ENCODE data around the gene PEX26. TPM values are rescaled to one million over a fixed set of nuclear protein-coding genes. Genes with fewer than 3 reads are reported as not detected.

Gene PEX26
- total RNA-seq, 1 donor from 2014 or later: 5.2 TPM

DNA sequence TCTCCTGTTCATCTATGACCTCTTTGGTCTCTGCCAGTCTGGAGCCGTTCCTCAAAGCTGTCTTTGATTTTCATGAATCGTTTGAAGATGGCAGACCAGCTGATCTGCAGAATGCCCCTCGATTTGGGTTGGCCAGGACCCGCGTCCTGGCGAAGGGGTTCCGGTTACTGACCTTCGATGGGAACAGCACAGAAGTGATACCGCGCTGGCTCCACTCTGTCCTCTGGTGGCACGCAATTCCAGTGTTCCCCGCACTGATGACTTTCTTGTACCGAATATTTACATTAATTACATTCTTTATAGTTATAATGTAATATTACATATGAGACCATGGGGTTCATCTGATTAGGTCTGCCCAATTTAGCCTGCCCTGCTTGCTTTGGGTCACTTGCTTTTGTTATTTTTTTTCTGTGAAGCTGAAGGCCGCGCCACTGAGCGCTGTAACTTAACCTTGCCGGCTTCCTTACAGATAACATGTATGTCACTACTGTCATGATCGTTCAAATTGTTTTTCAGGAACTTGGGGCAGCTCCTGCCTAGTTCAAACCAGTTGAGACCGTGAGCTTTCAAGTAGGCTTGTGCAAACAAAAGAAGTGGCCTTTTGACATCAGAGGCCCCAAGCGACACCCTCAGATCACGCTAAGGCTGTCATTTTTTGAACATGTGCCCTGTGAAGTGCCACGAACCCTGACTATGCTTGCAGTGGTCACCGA, 68.0 kb downstream of the PEX26 start:
- Histone ChIP-seq H3K4me3 (ENCODE audit: low read length in 3 of 3) (no peak overlapping the region), H3K9me3 (ENCODE audit: control insufficient read depth in 3 of 3, low read length in 3 of 3) (no peaks in the 10 kb centered on the region), H3K27ac (ENCODE audit: low read depth, low read length) (no peak overlapping the region), H3K4me1 (ENCODE audit: control insufficient read depth in 3 of 3, insufficient read depth in 3 of 3, low read length in 3 of 3) (peaks cover 0 to 3% (median 0%) of the 10 kb centered on the region in 3 donors), H3K9ac (ENCODE audit: low read depth in 1 of 3, low read length in 3 of 3) (no peak overlapping the region), H3K27me3 (ENCODE audit: control insufficient read depth in 3 of 3, insufficient read depth in 3 of 3, low read length in 3 of 3) (no peaks in the 10 kb centered on the region), H3K36me3 (ENCODE audit: control insufficient read depth in 3 of 3, insufficient read depth in 3 of 3, low read length in 3 of 3) (no peaks in the 10 kb centered on the region)

DNA sequence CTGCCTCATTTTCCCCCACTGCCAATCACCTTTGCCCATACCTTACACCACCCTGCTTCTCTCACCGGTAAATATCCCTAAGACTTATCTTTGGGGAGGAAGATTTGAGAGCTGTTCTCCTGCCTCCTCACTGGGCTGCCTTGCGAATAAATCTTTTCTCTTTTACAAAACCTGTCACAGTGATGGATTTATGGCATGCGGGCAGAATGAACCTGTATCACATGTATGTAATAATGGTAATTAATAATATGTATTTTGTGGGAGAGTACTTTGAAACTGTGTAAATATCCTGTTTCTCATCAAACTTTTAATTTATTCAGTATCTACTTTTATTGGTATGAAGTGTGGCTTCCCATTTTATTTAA, 68.6 kb downstream of the PEX26 start:
- Histone ChIP-seq H3K9me3 (ENCODE audit: control insufficient read depth in 3 of 3, low read length in 3 of 3) (no peaks in the 10 kb centered on the region), H3K4me3 (ENCODE audit: low read length in 3 of 3) (no peak overlapping the region), H3K36me3 (ENCODE audit: control insufficient read depth in 3 of 3, insufficient read depth in 3 of 3, low read length in 3 of 3) (no peaks in the 10 kb centered on the region), H3K9ac (ENCODE audit: low read depth in 1 of 3, low read length in 3 of 3) (no peak overlapping the region), H3K27ac (ENCODE audit: low read depth, low read length) (no peak overlapping the region), H3K27me3 (ENCODE audit: control insufficient read depth in 3 of 3, insufficient read depth in 3 of 3, low read length in 3 of 3) (no peaks in the 10 kb centered on the region), H3K4me1 (ENCODE audit: control insufficient read depth in 3 of 3, insufficient read depth in 3 of 3, low read length in 3 of 3) (peaks cover 0 to 3% (median 0%) of the 10 kb centered on the region in 3 donors)

DNA sequence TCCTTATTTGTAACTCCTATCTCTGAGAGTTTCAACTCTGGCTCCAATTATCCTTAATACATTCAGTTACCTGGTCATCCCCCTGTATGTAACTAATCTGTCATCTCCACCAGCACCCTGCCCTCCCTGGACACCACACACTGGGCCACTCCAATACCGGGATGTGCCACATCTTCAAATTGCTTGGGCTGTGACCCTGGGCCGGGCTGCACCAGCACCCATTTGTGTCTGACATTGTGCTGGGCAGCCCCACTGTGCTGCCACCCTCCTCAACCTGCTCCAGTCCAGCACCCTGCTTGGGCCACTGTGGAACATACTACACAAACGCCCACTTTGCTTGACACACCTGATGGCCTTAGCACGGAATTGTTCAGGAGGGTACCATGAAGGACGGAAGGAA, 70.0 kb downstream of the PEX26 start:
- Histone ChIP-seq H3K9ac (ENCODE audit: low read depth in 1 of 3, low read length in 3 of 3) (no peak overlapping the region), H3K9me3 (ENCODE audit: control insufficient read depth in 3 of 3, low read length in 3 of 3) (no peaks in the 10 kb centered on the region), H3K4me1 (ENCODE audit: control insufficient read depth in 3 of 3, insufficient read depth in 3 of 3, low read length in 3 of 3) (peaks cover 0 to 3% (median 0%) of the 10 kb centered on the region in 3 donors), H3K4me3 (ENCODE audit: low read length in 3 of 3) (no peak overlapping the region), H3K27me3 (ENCODE audit: control insufficient read depth in 3 of 3, insufficient read depth in 3 of 3, low read length in 3 of 3) (no peaks in the 10 kb centered on the region), H3K27ac (ENCODE audit: low read depth, low read length) (no peak overlapping the region), H3K36me3 (ENCODE audit: control insufficient read depth in 3 of 3, insufficient read depth in 3 of 3, low read length in 3 of 3) (no peaks in the 10 kb centered on the region)

DNA sequence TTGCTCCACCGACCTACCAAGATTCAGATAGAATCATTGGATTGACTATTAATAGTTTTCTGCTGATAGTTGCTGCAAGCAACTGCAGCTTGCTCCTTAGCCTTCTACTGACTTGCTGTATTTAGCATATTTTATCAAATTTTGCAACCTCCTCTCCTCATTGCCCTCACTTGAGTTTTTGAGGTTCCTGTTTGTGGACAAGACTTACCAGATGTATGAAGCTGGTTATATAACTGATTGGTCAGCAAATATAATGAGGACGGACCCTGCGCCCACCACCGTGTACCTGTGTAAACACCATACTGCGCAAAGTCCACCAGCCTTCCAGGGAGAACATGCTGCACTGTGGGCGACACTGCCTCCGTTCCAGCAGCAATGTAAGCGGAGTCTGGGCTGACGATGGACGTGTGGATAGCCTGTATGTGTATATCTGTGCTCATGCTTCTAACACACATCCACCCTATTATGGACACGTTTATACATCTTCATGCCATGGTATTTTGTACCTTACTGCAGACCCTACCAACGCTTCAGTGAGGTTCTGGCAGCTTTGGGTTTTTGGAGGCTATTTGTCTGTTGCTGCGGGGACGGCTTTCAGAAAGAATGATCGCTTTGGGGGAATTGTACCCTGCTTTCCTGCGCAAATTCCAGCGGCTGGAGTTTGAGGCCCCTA, 70.6 kb downstream of the PEX26 start:
- Histone ChIP-seq H3K4me1 (ENCODE audit: control insufficient read depth in 3 of 3, insufficient read depth in 3 of 3, low read length in 3 of 3) (peaks cover 0 to 3% (median 0%) of the 10 kb centered on the region in 3 donors), H3K36me3 (ENCODE audit: control insufficient read depth in 3 of 3, insufficient read depth in 3 of 3, low read length in 3 of 3) (no peaks in the 10 kb centered on the region), H3K27me3 (ENCODE audit: control insufficient read depth in 3 of 3, insufficient read depth in 3 of 3, low read length in 3 of 3) (no peaks in the 10 kb centered on the region), H3K9me3 (ENCODE audit: control insufficient read depth in 3 of 3, low read length in 3 of 3) (no peaks in the 10 kb centered on the region), H3K27ac (ENCODE audit: low read depth, low read length) (no peak overlapping the region), H3K9ac (ENCODE audit: low read depth in 1 of 3, low read length in 3 of 3) (no peak overlapping the region), H3K4me3 (ENCODE audit: low read length in 3 of 3) (no peak overlapping the region)

DNA sequence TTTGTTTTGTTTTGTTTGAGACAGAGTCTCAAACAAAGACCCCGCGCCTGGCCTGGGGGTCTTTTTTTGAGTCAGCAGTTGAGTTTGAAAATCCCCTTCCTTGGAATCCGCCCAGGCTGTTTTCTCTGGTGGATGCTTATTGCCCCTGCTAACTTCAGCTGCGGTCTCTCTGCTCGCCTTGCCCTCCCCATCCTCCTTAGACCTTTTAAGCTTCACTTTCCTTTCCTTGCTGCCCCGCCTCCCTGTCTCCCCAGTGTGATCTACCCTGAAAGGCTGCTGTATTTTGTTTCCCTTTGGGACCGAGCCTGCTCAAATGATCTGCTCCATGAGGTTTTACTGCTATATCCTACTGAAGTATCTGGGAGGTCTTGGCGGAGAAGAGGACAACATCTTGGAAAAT, 74.7 kb downstream of the PEX26 start:
- H3K9ac ChIP-seq (ENCODE audit: low read depth in 1 of 3, low read length in 3 of 3): no peak overlapping the region
- no peak overlapping the region for H3K4me3 ChIP-seq (ENCODE audit: low read length in 3 of 3)
- no peaks in the 10 kb centered on the region for H3K27me3 ChIP-seq (ENCODE audit: control insufficient read depth in 3 of 3, insufficient read depth in 3 of 3, low read length in 3 of 3)
- H3K27ac ChIP-seq (ENCODE audit: low read depth, low read length): no peak overlapping the region
- H3K4me1 ChIP-seq (ENCODE audit: control insufficient read depth in 3 of 3, insufficient read depth in 3 of 3, low read length in 3 of 3): peaks cover 5 to 10% (median 8%) of the 10 kb centered on the region in 3 donors
- H3K9me3 ChIP-seq (ENCODE audit: control insufficient read depth in 3 of 3, low read length in 3 of 3): no peaks in the 10 kb centered on the region
- H3K36me3 ChIP-seq (ENCODE audit: control insufficient read depth in 3 of 3, insufficient read depth in 3 of 3, low read length in 3 of 3): no peaks in the 10 kb centered on the region

DNA sequence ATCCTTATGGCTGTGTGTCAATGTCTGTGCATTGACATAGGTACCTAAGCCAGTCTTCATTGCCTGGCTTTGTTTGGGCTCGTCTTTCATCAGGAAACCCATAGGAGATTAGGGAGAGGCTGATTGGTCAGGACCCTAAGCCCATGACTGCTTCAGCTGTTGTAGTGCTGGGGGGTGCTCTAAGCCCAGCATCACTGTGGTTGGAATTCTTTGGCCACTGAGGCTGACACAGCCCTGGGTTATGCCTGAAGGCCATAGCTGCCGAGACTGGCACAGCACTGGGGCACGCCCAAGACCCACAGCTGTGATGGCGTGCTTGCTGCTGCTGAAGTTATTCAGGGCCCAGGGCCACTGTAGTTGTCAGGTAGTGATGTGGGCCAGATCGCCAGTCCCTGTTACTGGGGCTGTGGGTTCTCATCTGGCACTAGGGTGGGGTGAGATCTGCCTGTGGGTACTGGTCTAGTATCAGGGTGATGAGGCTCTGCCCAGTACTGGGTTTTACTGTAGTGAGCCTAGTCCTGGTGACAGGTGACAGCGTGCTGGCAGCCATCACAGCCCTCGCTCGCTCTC, 77.1 kb downstream of the PEX26 start:
- peaks cover 5 to 10% (median 8%) of the 10 kb centered on the region in 3 donors for H3K4me1 ChIP-seq (ENCODE audit: control insufficient read depth in 3 of 3, insufficient read depth in 3 of 3, low read length in 3 of 3)
- no peak overlapping the region for H3K9ac ChIP-seq (ENCODE audit: low read depth in 1 of 3, low read length in 3 of 3)

More for the DNA sequence above, 77.1 kb downstream of the PEX26 start:
- H3K27me3 ChIP-seq (ENCODE audit: control insufficient read depth in 3 of 3, insufficient read depth in 3 of 3, low read length in 3 of 3): no peaks in the 10 kb centered on the region
- H3K9me3 ChIP-seq (ENCODE audit: control insufficient read depth in 3 of 3, low read length in 3 of 3): no peaks in the 10 kb centered on the region
- H3K4me3 ChIP-seq (ENCODE audit: low read length in 3 of 3): no peak overlapping the region
- H3K27ac ChIP-seq (ENCODE audit: low read depth, low read length): no peak overlapping the region
- no peaks in the 10 kb centered on the region for H3K36me3 ChIP-seq (ENCODE audit: control insufficient read depth in 3 of 3, insufficient read depth in 3 of 3, low read length in 3 of 3)

Small RNA genes within 50 kb of the gene (small RNA-seq; reads per million reads assigned to genes)
- not detected for gene AC016027.5

Other genes starting within 250 kb of the PEX26 start
- 20.9 TPM for gene MICAL3, start 53.4 kb upstream of the PEX26 start, total RNA-seq
- gene TUBA8, start 32.8 kb downstream of the PEX26 start, total RNA-seq: 21.9 TPM
- gene USP18, start 72.2 kb downstream of the PEX26 start, total RNA-seq: 8.9 TPM